ENCODE results near the gene TYRO3. TPM values are rescaled to one million over a fixed set of nuclear protein-coding genes. Genes with fewer than 3 reads are reported as not detected.
A peak's percentile ranks its signal among the peaks of the same experiment; 100 is the strongest.

The TYRO3 gene
- total RNA-seq, 1 experiment from 2014 or later = 118 TPM

DNA sequence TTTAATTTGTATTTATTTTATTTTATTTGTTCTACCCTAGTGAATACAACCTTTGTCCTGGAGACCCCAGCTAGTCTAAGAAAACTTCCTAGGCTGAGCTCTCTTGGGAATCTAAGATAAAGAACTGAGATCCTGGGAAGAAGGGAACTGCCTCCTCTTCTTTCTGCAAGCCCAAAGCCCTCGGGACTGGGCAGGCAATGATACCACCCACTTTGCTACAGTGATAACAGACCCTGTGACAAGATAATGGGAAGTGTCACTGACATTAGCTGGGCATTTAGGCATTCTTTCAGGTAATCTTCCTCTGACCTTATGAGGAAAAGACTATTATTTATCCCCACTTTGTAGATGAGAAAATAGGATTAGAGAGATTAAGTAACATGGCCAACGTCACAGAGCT lies 15.1 kb downstream of the TYRO3 start:
- CTCF ChIA-PET = interaction anchor here (1.0 kb wide), 1 partner anchor 10 kb away, joined by 5 read pairs; no protein-coding TSS in a partner anchor
- H3K9me3 Mint-ChIP-seq (ENCODE audit: unreplicated experiment) = no peaks in the 10 kb centered on the region
- H3K27ac Mint-ChIP-seq (ENCODE audit: unreplicated experiment) = no peak overlapping the region
- H3K27me3 Mint-ChIP-seq (ENCODE audit: insufficient read depth, unreplicated experiment) = no peaks in the 10 kb centered on the region
- POLR2A ChIA-PET = no interaction called here
- intact Hi-C loops (cut with micrococcal nuclease; ENCODE audit: unreplicated experiment) = no loop called here
- H3K36me3 ChIP-seq (ENCODE audit: control insufficient read depth, insufficient read depth, low read length) = peaks cover 8% of the 10 kb centered on the region
- no peak overlapping the region for H3K4me3 ChIP-seq (ENCODE audit: low read depth, low read length)
- no peak for DNase-seq
- BruUV-seq (replicated peaks) = no TSS peak
- peaks cover 26% of the 10 kb centered on the region for H3K36me3 Mint-ChIP-seq (ENCODE audit: insufficient read depth, unreplicated experiment)
- H3K4me1 ChIP-seq = peaks cover 5% of the 10 kb centered on the region
- peaks cover under 1% of the 10 kb centered on the region for H3K4me1 Mint-ChIP-seq (ENCODE audit: low read depth, unreplicated experiment)
- no peaks in the 10 kb centered on the region for H3K9me3 ChIP-seq
- TF ChIP-seq, protein P1, sequence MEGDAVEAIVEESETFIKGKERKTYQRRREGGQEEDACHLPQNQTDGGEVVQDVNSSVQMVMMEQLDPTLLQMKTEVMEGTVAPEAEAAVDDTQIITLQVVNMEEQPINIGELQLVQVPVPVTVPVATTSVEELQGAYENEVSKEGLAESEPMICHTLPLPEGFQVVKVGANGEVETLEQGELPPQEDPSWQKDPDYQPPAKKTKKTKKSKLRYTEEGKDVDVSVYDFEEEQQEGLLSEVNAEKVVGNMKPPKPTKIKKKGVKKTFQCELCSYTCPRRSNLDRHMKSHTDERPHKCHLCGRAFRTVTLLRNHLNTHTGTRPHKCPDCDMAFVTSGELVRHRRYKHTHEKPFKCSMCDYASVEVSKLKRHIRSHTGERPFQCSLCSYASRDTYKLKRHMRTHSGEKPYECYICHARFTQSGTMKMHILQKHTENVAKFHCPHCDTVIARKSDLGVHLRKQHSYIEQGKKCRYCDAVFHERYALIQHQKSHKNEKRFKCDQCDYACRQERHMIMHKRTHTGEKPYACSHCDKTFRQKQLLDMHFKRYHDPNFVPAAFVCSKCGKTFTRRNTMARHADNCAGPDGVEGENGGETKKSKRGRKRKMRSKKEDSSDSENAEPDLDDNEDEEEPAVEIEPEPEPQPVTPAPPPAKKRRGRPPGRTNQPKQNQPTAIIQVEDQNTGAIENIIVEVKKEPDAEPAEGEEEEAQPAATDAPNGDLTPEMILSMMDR (IDR thresholded peaks at IDR 0.05; ENCODE audit: insufficient read depth in 1 of 2, low read depth in 1 of 2, low read length in 1 of 2, severe bottlenecking in 1 of 2, unreplicated experiment in 1 of 2) = no peak
- H3K27me3 ChIP-seq (replicated peaks; ENCODE audit: control insufficient read depth, insufficient read depth, low read length) = no peaks in the 10 kb centered on the region
- H3K4me3 Mint-ChIP-seq (ENCODE audit: unreplicated experiment) = no peak overlapping the region

DNA sequence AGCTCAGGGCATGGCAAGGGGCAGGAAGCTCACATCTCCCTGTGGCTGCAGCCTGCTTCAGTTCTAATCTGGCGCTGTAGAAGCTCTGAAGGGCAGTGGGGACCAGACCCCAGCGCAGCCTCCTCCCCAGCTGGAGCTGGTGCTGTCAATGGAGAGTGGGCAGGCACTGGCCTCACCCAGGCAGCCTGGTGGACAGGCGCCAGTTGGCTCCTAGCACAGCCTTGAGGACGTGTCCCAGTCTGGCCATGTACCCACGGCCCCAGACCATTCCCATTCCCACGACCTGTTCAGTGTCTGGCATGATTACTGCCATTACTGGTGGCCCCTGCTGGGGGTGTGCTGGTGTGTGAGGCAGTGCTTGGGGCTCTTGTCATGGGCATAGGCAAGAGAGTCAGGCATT lies 16.3 kb downstream of the TYRO3 start:
- no TSS peak for BruUV-seq (replicated peaks)
- TF ChIP-seq, protein P1 (IDR thresholded peaks at IDR 0.05; ENCODE audit: insufficient read depth in 1 of 2, low read depth in 1 of 2, low read length in 1 of 2, severe bottlenecking in 1 of 2, unreplicated experiment in 1 of 2) = no peak
- Histone ChIP-seq H3K4me1 (no peaks in the 10 kb centered on the region), H3K27me3 (replicated peaks; ENCODE audit: control insufficient read depth, insufficient read depth, low read length) (no peaks in the 10 kb centered on the region), H3K36me3 (ENCODE audit: control insufficient read depth, insufficient read depth, low read length) (peaks cover 3% of the 10 kb centered on the region; the same call in 1 of the 2 replicates), H3K4me3 (ENCODE audit: low read depth, low read length) (no peak overlapping the region), H3K9me3 (no peaks in the 10 kb centered on the region)
- Mint-ChIP-seq H3K27ac (ENCODE audit: unreplicated experiment) (no peak overlapping the region), H3K4me1 (ENCODE audit: low read depth, unreplicated experiment) (no peaks in the 10 kb centered on the region), H3K4me3 (ENCODE audit: unreplicated experiment) (no peak overlapping the region), H3K9me3 (ENCODE audit: unreplicated experiment) (no peaks in the 10 kb centered on the region), H3K36me3 (ENCODE audit: insufficient read depth, unreplicated experiment) (peaks cover 19% of the 10 kb centered on the region), H3K27me3 (ENCODE audit: insufficient read depth, unreplicated experiment) (no peaks in the 10 kb centered on the region)
- ChIA-PET POLR2A (interaction anchor here (0.7 kb wide), 1 partner anchor 64 kb away, joined by 3 read pairs; no protein-coding TSS in a partner anchor), CTCF (interaction anchor here (0.6 to 1.0 kb wide), 2 partner anchors 11 to 131 kb away, joined by 5 read pairs; no protein-coding TSS in a partner anchor)
- intact Hi-C loops (cut with micrococcal nuclease; ENCODE audit: unreplicated experiment) = no loop called here
- no peak for DNase-seq

DNA sequence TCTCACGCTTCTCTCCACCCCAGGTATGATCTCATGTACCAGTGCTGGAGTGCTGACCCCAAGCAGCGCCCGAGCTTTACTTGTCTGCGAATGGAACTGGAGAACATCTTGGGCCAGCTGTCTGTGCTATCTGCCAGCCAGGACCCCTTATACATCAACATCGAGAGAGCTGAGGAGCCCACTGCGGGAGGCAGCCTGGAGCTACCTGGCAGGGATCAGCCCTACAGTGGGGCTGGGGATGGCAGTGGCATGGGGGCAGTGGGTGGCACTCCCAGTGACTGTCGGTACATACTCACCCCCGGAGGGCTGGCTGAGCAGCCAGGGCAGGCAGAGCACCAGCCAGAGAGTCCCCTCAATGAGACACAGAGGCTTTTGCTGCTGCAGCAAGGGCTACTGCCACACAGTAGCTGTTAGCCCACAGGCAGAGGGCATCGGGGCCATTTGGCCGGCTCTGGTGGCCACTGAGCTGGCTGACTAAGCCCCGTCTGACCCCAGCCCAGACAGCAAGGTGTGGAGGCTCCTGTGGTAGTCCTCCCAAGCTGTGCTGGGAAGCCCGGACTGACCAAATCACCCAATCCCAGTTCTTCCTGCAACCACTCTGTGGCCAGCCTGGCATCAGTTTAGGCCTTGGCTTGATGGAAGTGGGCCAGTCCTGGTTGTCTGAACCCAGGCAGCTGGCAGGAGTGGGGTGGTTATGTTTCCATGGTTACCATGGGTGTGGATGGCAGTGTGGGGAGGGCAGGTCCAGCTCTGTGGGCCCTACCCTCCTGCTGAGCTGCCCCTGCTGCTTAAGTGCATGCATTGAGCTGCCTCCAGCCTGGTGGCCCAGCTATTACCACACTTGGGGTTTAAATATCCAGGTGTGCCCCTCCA lies 19.1 kb downstream of the TYRO3 start:
- H3K36me3 ChIP-seq (ENCODE audit: control insufficient read depth, insufficient read depth, low read length) = 0 out of 2 replicates have a peak, but pooled peaks cover 3% of the 10 kb centered on the region
- H3K9me3 ChIP-seq = no peaks in the 10 kb centered on the region
- TF ChIP-seq, protein P1 (IDR thresholded peaks at IDR 0.05; ENCODE audit: insufficient read depth in 1 of 2, low read depth in 1 of 2, low read length in 1 of 2, severe bottlenecking in 1 of 2, unreplicated experiment in 1 of 2) = no peak
- H3K27ac Mint-ChIP-seq (ENCODE audit: unreplicated experiment) = peak overlapping the region; percentile 4
- DNase-seq = no peak
- BruUV-seq (replicated peaks) = no TSS peak
- no peaks in the 10 kb centered on the region for H3K27me3 ChIP-seq (replicated peaks; ENCODE audit: control insufficient read depth, insufficient read depth, low read length)
- ChIA-PET POLR2A (no interaction called here), CTCF (no interaction called here)
- H3K4me3 Mint-ChIP-seq (ENCODE audit: unreplicated experiment) = no peak overlapping the region
- H3K4me1 Mint-ChIP-seq (ENCODE audit: low read depth, unreplicated experiment) = peaks cover 6% of the 10 kb centered on the region
- H3K36me3 Mint-ChIP-seq (ENCODE audit: insufficient read depth, unreplicated experiment) = peaks cover 18% of the 10 kb centered on the region
- no peak overlapping the region for H3K4me3 ChIP-seq (ENCODE audit: low read depth, low read length)
- peaks cover 1% of the 10 kb centered on the region; the same call in 1 of the 2 replicates for H3K4me1 ChIP-seq
- no peaks in the 10 kb centered on the region for H3K9me3 Mint-ChIP-seq (ENCODE audit: unreplicated experiment)
- intact Hi-C loops (cut with micrococcal nuclease; ENCODE audit: unreplicated experiment) = no loop called here
- no peaks in the 10 kb centered on the region for H3K27me3 Mint-ChIP-seq (ENCODE audit: insufficient read depth, unreplicated experiment)
